HG03135 (cell line): Measurements from ENCODE around the gene PIH1D1.
"Not testable (repeated sequence)": the region's sequence is repeated elsewhere in the genome, so short reads cannot be mapped to it uniquely, and the experiment has no call there.

Experiments used
- ATAC-seq: cut with Tn5 transposase; IDR thresholded peaks from one replicate; pipeline ENCODE4 v1.9.1; 2021; ENCODE audit warnings: mild to moderate bottlenecking, moderate library complexity; ENCODE audit not compliant: unreplicated experiment

The PIH1D1 gene

DNA sequence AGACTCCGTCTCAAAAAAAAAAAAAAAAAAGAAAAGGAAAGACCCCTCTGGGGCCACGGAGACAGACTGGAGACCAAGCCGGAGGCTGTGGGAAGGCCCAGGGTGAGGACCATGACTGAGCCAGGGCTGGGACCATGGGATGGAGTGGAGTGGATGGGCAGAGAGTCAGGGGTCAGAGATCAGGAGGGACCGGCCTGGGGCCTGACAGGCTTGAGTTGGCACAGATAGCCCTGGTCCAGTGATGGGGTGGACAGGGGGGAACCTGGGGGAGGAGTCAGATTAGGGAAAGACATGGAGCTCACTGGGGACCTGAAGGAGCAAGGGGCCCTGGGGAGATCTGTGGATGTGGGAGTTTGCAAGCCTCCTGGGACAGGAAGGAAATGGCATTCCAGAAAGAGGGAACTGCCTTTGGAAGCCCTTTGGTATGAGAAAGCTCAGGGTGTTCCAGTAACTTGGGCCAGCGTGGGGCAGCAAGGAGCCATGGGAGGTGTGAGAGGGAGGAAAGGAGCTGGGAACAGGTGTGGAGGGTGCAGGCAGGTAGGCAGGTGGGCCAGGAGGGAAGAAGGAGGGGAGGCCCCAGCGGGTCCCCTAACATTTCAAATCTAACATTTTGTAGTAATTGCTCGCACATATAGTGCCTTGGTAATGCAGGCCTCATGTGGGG is 29.5 kb upstream of the PIH1D1 start:
- ATAC-seq = no peak

DNA sequence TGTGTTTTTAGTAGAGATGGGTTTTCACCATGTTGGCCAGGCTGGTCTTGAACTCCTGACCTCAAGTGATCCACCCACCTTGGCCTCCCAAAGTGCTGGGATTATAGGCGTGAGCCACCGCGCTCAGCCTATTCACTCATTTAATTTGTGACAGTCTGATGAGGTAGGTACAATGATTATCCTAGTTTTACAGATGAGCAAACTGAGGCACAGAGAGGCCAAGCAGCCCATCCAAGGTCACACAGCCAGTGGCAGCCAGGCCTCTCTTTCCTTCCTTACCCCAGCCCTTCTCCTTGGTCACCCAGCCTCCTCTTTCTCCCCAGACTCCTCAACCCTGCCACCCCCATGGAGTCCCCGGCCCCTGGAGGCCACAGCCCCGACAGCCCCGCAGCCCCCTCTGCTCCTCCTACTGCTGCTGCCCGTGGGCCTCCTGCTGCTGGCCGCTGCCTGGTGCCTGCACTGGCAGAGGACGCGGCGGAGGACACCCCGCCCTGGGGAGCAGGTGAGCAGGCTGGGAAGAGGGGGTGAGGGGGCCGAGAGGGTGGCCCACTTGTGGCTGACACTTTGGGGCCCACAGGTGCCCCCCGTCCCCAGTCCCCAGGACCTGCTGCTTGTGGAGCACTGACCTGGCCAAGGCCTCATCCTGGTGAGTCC is 28.5 kb upstream of the PIH1D1 start:
- ATAC-seq = no peak

DNA sequence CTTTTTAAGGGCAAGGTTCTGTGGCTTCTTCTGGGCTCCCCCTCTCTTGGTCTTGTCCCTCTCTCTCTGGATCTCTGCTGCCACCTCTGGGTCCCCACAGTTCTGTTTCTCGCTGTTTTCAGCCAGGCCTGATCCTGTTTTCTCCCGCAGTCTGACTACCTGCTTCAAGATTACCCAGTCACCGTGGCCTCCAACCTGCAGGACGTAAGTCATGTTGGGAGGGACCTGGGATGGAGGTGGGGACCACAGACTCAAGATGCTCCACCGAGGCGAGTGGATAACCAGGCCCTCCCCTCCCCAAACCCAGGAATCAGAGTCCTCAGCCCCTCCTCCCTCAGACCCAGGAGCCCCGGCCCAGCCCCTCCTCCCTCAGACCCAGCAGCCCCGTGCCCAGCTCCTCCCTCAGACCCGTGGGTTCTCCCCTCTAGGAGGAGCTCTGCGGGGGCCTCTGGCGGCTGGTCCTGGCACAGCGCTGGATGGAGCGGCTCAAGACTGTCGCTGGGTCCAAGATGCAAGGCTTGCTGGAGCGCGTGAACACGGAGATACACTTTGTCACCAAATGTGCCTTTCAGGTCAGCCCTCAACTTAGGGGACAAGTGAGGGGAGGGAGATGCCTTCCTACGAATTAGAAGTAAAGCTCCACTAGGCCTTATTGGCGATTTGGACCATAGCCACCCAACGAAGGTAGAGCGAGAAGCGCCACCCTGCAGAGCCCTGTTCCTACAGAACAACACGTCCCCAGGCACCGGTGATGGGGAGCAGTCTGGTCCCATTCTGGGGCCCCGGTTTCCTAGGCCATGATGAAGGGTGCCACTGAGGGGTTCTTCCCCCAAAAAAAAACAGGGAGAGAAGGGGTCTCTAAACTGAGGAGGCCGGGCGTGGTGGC is 24.6 kb upstream of the PIH1D1 start:
- ATAC-seq = no peak

- ATAC-seq = no peak
These were observed 23.7 kb upstream of the PIH1D1 start for GRCh38 chr19:49475191-49475917.

DNA sequence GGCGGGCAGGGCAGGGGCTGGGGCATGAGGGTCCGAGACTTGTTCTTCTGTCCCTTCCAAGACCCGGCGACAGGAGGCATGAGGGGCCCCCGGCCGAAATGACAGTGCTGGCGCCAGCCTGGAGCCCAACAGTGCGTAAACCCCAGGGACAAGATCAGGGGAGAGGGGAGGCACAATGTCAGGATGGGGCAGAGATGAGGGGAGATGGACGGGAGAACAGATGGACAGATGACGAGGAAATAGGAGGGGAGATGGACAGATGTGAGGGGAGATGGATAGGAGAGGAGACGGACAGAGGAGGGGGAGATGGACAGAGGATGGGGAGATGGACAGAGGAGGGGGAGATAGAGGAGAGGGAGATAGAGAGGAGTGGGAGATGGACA is 22.9 kb upstream of the PIH1D1 start:
- no peak for ATAC-seq

DNA sequence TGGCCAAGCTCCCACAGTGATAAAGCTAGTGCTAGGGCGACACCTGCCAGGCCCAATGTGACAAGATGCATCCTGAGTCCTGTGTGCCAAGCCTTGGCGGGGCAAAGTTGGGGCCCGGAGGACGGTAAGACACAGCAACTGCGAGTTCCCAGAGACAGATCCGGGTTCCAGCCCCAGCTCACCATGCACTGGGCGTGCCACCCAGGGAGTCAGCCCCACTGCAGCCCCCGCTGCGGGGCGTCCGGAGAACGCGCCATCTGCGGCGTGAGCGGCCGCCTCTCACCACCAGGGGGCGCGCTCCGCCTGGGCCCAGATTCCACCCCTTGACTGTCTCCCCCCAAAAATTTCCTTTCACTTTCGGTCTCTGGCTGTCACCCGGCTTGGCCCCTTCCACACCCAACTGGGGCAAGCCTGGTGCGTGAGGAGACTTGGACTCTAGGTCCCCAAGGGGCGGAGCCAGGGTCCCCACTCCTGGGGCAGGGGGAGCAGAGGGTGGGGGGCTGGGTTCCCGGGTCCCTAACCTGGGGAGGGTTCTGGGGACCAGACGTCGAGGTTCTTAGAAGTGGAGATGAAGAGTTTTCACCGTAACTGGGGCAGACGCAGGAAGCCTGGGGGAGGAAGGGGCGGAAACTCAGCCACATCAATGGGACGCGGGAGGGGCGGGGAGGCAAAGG is 22.4 kb upstream of the PIH1D1 start, which contains the start of gene FLT3LG:
Gene FLT3LG (plus strand): TSS at position 348 of the 674 bp plus-strand sequence. CDS start 425 bp downstream, outside the sequence.
- ATAC-seq = no peak

GRCh38 chr19:49473501-49473867 is 21.9 kb upstream of the PIH1D1 start:
- not testable (repeated sequence) for ATAC-seq

GRCh38 chr19:49472936-49473335 is 21.3 kb upstream of the PIH1D1 start:
- ATAC-seq = no peak

DNA sequence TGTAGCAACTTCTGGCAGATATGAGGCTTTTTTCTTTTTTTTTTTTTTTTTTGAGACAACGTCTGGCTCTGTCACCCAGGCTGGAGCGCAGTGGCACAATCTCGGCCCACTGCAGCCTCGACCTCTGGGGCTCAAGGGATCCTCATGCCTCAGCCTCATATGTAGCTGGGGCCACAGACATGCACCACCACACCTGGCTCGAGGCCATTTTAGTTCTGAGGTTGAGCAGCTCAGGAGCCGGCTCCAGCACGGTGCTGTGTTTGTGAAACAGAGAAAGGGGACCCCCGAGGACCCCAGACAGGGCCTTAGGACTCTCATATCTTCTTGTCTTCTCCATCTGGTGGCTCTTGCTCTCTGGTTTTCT is 19.0 kb upstream of the PIH1D1 start:
- no peak for ATAC-seq

GRCh38 chr19:49469828-49470614 is 18.4 kb upstream of the PIH1D1 start:
- peak; percentile 45 for ATAC-seq

DNA sequence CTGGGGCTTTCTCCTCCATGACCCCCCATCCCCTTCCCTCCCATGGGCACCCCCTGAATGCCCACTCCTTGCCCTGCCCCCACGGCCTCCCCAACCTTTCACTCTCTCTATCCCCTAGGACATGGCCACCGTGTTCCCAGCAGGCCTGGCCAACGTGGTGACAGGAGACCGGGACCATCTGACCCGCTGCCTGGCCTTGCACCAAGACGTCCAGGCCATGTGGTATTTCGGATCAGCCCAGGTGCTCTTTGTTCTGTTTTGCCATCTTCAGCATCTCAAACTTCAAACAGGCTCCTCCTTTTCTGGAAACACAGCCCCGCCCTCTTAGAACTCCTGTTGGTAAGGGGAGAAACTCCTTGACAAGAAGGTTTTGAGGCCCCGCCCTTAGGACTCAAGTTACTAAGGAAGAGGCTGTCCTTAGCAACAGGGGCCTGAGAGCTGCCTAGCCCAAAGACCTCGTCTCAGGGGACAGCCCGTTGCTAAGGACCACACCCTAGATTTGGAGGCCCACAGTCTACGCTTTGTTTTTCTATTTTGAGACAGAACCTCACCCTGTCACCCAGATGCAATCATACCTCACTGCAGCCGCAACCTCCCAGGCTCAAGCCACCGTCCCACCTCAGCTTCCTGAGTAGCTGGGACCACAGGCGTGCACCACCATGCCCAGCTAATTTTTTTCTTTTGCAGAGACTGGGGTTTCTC is 17.3 kb upstream of the PIH1D1 start:
- peak; percentile 64 for ATAC-seq

DNA sequence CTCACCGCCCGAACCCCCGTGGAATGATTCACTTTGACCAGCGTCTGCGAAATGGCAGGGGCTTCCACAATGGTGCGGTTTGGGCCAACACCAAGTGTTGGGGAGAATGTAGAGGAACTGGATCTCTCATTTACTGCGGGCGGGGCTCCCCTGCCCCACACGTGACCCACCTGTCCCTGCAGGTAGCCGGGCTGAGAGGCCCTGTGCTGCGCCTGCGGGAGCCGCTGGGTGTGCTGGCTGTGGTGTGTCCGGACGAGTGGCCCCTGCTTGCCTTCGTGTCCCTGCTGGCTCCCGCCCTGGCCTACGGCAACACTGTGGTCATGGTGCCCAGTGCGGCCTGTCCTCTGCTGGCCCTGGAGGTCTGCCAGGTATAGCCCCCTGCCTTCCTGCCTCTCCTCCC is 16.6 kb upstream of the PIH1D1 start:
- ATAC-seq = no peak

DNA sequence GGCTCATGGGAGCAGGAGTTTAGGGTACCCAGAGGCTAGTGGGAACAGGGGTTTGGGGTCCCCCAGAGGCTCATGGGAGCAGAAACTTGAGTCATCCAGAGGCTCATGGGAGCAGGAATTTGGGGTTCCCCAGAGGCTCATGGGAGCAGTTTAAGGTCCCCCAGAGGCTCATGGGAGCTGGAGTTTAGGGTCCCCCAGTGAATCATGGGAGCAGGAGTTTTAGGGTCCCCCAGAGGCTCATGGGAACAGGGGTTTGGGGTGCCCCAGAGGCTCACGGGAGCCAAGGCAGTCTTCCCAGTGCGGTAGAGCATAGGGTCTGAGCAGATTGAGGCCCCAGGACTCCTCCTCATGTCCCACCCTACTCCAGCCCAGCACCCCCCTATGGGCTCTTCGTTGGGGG is 13.8 kb upstream of the PIH1D1 start:
- ATAC-seq = no peak

- no peak for ATAC-seq
These were observed 12.5 kb upstream of the PIH1D1 start for GRCh38 chr19:49463960-49464740.

DNA sequence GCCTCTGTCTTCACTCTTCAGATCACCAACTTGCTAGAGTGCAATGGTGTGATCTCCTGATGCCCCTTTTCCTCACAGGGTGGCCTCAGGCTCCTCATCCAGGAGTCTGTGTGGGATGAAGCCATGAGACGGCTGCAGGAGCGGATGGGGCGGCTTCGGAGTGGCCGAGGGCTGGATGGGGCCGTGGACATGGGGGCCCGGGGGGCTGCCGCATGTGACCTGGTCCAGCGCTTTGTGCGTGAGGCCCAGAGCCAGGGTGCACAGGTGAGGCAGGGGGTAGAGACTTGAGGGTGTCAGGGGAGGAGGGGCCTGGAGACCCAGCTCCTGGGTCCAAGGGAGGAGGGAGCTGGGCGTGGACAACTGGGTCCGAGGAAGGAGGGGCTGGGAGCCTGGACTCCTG is 10.9 kb upstream of the PIH1D1 start:
- ATAC-seq = no peak

GRCh38 chr19:49461656-49462055 is 10.0 kb upstream of the PIH1D1 start:
- no peak for ATAC-seq

DNA sequence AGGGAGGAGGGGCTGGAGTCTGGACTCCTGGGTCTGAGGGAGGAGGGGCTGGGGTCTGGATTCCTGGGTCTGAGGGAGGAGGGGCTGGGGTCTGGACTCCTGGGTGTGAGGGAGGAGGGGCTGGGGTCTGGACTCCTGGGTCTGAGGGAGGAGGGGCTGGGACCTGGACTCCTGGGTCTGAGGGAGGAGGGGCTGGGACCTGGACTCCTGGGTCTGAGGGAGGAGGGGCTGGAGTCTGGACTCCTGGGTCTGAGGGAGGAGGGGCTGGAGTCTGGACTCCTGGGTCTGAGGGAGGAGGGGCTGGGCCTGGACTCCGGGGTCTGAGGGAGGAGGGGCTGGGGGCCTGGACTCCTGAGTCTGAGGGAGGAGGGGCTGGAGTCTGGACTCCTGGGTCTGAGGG is 9.5 kb upstream of the PIH1D1 start:
- not testable (repeated sequence) for ATAC-seq

- no peak for ATAC-seq
These were observed 7.8 kb upstream of the PIH1D1 start for GRCh38 chr19:49459388-49459787.

DNA sequence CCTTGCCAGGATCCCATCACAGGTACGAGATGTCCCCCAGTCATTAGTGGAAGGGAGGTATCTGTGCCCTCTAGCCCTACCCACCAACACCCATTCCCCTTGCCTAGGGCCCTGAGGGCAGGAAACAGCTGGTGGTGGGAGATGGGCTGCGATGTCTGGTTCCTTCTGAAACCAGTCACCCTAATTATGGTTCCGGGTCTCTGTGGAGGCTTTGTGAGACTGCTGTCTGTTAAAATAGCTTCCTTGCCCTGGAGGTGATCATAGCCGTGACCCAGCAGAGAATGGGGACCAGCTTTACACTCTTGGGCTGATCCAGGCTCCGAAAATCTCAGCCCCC is 6.9 kb upstream of the PIH1D1 start:
- no peak for ATAC-seq
